ENCODE measurements around the gene PCDHGA1.
"Not testable (repeated sequence)": the region's sequence is repeated elsewhere in the genome, so short reads cannot be mapped to it uniquely, and the experiment has no call there.

The PCDHGA1 gene

DNA sequence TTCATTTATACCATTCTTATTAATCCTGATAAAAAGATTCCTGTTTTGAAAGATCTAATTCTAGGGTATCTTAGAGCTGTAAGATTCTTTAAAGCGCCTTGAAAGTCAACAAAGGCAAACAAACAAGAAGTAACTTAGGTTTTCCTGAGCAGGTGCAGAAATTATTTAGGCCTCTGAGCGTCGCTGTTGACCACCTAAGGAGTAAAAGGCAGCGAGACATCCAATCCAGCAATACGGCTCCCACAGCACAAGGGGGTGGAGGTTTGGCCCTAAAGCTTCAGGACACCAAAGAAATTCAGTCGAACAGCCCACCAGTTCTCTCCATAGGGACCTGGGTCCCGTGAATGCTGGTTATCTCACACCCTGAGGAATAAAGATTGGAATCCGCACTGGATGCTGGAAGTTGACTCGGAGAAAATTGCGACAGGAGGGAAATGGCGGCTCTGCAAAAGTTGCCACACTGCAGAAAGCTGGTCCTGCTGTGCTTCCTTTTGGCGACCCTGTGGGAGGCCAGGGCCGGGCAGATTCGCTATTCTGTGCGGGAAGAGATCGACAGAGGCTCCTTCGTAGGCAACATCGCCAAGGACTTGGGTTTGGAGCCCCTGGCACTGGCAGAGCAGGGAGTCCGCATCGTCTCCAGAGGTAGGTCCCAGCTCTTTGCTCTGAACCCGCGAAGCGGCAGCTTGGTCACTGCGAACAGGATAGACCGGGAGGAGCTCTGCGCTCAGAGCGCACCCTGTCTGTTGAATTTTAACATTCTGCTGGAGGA is 8.4 kb downstream of the PCDHGA1 start, which contains the start of gene PCDHGA2:
Gene PCDHGA2, plus strand, starts transcription at position 223 of the 769 bp plus-strand sequence.
- TF ChIP-seq, protein P1, sequence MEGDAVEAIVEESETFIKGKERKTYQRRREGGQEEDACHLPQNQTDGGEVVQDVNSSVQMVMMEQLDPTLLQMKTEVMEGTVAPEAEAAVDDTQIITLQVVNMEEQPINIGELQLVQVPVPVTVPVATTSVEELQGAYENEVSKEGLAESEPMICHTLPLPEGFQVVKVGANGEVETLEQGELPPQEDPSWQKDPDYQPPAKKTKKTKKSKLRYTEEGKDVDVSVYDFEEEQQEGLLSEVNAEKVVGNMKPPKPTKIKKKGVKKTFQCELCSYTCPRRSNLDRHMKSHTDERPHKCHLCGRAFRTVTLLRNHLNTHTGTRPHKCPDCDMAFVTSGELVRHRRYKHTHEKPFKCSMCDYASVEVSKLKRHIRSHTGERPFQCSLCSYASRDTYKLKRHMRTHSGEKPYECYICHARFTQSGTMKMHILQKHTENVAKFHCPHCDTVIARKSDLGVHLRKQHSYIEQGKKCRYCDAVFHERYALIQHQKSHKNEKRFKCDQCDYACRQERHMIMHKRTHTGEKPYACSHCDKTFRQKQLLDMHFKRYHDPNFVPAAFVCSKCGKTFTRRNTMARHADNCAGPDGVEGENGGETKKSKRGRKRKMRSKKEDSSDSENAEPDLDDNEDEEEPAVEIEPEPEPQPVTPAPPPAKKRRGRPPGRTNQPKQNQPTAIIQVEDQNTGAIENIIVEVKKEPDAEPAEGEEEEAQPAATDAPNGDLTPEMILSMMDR (IDR thresholded peaks at IDR 0.05; ENCODE audit: low read depth, low read length, missing control alignments), result peak; percentile 48
- DNase-seq (ENCODE audit: extremely low read depth, low read depth), result no peak
- H3K4me3 ChIP-seq (replicated peaks; ENCODE audit: low read depth, low read length), result peak within 1 kb of the TSS; percentile 11; the same call in 1 of the 2 replicates

DNA sequence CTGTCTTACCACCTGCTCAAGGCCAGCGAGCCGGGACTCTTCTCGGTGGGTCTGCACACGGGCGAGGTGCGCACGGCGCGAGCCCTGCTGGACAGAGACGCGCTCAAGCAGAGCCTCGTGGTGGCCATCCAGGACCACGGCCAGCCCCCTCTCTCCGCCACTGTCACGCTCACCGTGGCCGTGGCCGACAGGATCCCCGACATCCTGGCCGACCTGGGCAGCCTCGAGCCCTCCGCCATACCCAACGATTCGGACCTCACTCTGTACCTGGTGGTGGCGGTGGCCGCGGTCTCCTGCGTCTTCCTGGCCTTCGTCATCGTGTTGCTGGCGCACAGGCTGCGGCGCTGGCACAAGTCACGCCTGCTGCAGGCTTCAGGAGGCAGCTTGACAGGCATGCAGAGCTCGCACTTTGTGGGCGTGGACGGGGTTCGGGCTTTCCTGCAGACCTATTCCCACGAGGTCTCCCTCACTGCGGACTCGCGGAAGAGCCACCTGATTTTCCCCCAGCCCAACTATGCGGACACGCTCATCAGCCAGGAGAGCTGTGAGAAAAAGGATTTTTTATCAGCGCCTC is 10.6 kb downstream of the PCDHGA1 start:
- not testable (repeated sequence) for H3K4me3 ChIP-seq (replicated peaks; ENCODE audit: low read depth, low read length); DNase-seq (ENCODE audit: extremely low read depth, low read depth)

DNA sequence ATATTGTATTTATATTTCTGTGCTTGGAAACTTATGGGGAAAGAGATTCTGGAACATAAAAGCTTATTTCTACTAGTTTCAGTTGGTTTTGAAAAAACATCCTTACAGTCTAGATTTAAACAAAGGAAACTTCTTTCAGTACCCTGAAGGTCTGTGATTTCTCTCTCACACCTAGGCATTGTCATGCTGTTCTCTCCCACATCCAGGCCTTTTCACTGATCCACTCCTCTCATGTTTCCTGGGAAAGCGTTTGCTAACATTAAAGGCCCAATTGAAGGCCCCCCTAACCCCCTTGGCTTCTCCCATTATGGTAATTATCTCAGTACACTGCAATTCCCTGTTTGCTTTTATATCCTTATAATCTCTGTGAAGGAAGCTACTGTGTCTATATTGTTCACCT is 12.5 kb downstream of the PCDHGA1 start:
- TF ChIP-seq, protein P1 (IDR thresholded peaks at IDR 0.05; ENCODE audit: low read depth, low read length, missing control alignments), result no peak
- no peak for DNase-seq (ENCODE audit: extremely low read depth, low read depth)
- no peak overlapping the region for H3K4me3 ChIP-seq (replicated peaks; ENCODE audit: low read depth, low read length)

DNA sequence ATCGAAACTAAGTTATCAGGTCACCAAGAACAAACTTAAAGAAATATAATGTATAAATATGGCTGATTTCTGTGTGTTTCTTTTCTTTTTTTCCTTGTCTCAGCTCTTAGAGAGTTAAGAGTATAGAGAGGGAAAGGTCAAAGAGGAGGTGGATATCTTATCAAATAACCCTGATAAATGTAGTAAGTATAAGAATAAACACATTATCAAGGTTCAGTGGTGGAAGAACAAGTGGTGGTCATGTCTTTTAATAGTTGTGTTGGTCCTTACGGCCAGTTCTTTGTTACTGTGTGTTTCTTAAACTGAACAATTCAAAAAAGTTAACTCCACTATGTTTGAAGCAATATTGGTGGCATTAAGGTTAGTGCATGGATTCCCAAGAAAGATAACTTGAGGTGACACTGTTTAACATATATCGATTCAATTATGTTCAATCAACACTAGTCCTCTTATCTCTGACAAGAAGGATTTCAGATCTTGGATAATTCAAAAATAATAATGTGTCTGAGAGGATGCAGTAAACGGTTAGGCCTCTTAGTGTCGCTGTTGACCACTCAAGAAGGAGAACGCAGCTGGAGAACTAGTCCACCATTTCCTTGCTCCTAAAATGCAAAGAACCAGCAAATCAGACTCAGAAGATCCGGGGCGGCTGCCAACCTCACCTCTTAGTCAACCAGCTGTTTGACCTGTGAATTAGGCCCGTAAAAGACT is 13.1 kb downstream of the PCDHGA1 start, which contains the start of gene PCDHGA3:
Gene PCDHGA3, plus strand, starts transcription at position 588 of the 711 bp plus-strand sequence. CDS start 205 bp downstream, outside the sequence.
- H3K4me3 ChIP-seq (replicated peaks; ENCODE audit: low read depth, low read length), result no peak within 1 kb of the TSS
- TF ChIP-seq, protein P1 (IDR thresholded peaks at IDR 0.05; ENCODE audit: low read depth, low read length, missing control alignments), result peak; percentile 37
- DNase-seq (ENCODE audit: extremely low read depth, low read depth), result no peak

DNA sequence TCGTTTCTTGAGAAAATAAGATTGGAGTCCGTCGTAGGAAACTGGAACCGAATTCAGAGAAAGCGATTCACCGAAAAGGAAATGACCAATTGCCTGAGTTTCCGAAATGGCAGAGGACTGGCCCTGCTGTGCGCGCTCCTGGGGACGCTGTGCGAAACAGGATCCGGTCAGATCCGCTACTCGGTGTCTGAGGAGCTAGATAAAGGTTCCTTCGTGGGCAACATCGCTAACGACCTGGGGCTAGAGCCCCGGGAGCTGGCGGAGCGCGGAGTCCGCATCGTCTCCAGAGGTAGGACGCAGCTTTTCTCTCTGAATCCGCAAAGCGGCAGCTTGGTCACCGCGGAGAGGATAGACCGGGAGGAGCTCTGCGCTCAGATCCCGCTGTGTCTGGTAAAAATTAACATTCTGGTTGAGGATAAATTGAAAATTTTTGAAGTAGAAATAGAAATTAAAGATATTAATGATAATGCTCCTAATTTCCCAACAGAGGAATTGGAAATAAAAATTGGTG is 13.7 kb downstream of the PCDHGA1 start:
- DNase-seq (ENCODE audit: extremely low read depth, low read depth), result no peak
- no peak overlapping the region for H3K4me3 ChIP-seq (replicated peaks; ENCODE audit: low read depth, low read length)
- TF ChIP-seq, protein P1 (IDR thresholded peaks at IDR 0.05; ENCODE audit: low read depth, low read length, missing control alignments), result no peak

DNA sequence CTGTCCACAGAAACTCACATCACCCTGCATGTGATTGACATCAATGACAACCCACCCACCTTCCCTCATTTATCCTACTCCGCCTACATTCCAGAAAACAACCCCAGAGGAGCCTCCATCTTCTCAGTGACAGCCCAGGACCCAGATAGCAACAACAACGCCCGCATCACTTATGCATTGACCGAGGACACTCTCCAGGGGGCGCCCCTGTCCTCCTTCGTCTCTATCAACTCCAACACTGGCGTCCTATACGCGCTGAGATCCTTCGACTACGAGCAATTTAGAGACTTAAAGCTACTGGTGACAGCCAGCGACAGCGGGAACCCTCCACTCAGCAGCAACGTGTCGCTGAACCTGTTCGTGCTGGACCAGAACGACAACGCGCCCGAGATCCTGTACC is 15.0 kb downstream of the PCDHGA1 start:
- TF ChIP-seq, protein P1 (IDR thresholded peaks at IDR 0.05; ENCODE audit: low read depth, low read length, missing control alignments), result peak; percentile 3
- no peak for DNase-seq (ENCODE audit: extremely low read depth, low read depth)
- no peak overlapping the region for H3K4me3 ChIP-seq (replicated peaks; ENCODE audit: low read depth, low read length)

DNA sequence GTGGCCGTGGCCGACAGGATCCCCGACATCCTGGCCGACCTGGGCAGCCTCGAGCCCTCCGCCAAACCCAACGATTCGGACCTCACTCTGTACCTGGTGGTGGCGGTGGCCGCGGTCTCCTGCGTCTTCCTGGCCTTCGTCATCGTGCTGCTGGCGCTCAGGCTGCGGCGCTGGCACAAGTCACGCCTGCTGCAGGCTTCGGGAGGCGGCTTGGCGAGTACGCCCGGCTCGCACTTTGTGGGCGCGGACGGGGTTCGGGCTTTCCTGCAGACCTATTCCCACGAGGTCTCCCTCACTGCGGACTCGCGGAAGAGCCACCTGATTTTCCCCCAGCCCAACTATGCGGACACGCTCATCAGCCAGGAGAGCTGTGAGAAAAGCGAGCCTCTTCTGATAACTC is 15.7 kb downstream of the PCDHGA1 start:
- H3K4me3 ChIP-seq (replicated peaks; ENCODE audit: low read depth, low read length), result not testable (repeated sequence)

More for the DNA sequence above, 15.7 kb downstream of the PCDHGA1 start:
- not testable (repeated sequence) for DNase-seq (ENCODE audit: extremely low read depth, low read depth)

Measured in HFF-Myc (cell line).